ENCODE data around the gene CEP135. TPM values are rescaled to one million over a fixed set of nuclear protein-coding genes. Genes with fewer than 3 reads are reported as not detected.

Gene CEP135
- total RNA-seq, 1 experiment from 2014 or later = 10.9 TPM

DNA sequence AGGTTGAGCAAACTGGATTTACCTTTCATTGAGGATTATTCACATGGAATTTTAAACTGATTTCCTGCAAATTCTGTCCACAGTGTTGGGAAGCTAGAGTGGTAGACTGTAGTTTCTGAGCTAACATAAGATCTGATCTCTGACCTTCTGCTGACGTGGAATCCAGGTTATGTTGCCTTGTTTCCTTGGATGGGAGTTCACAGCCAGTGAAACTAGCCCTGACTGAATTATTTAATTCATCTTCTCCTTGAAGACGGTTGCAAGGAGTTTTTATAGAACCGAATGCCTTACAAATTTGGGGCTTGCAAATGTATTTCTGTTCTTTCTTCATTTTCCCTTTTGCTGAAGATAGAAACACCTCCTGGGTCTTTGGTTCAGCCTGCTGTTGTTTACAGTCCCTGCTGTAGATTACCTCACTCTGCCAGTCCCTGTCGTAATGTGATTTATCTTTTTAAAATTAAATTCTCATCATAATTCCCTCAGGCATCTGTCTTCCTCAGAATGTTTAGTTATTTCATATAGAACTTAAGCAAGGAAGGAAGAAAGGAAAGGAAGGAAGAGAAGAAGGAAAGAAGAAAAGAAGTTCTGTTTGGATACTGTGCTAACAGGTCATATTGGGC, 113.9 kb downstream of the CEP135 start:
- intact Hi-C loops (cut with micrococcal nuclease) = no loop called here
- ChIA-PET POLR2A (no interaction called here), RAD21 (ENCODE audit: low non-redundant PET in 1 of 2, low total read pairs in 2 of 2, uncharacterized antibody in 2 of 2, unreplicated experiment in 2 of 2) (no interaction called here), CTCF (no interaction called here)
- H4K20me1 ChIP-seq (ENCODE audit: insufficient read depth) = no peaks in the 10 kb centered on the region
- H3K36me3 ChIP-seq (ENCODE audit: control insufficient read depth in 1 of 2, insufficient read depth in 2 of 2, low read length in 2 of 2) = no peaks in the 10 kb centered on the region
- no peaks in the 10 kb centered on the region for H3K9me2 ChIP-seq (ENCODE audit: insufficient read depth)
- no peak for TF ChIP-seq FOSL1 (IDR thresholded peaks at IDR 0.05; ENCODE audit: low read depth)
- TF ChIP-seq, protein P1, sequence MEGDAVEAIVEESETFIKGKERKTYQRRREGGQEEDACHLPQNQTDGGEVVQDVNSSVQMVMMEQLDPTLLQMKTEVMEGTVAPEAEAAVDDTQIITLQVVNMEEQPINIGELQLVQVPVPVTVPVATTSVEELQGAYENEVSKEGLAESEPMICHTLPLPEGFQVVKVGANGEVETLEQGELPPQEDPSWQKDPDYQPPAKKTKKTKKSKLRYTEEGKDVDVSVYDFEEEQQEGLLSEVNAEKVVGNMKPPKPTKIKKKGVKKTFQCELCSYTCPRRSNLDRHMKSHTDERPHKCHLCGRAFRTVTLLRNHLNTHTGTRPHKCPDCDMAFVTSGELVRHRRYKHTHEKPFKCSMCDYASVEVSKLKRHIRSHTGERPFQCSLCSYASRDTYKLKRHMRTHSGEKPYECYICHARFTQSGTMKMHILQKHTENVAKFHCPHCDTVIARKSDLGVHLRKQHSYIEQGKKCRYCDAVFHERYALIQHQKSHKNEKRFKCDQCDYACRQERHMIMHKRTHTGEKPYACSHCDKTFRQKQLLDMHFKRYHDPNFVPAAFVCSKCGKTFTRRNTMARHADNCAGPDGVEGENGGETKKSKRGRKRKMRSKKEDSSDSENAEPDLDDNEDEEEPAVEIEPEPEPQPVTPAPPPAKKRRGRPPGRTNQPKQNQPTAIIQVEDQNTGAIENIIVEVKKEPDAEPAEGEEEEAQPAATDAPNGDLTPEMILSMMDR (IDR thresholded peaks at IDR 0.05 in 2 of 3, conservative IDR thresholded peaks at IDR 0.05 in 1 of 3; ENCODE audit: borderline replicate concordance in 1 of 3, insufficient read depth in 1 of 3, low read depth in 2 of 3, low read length in 2 of 3) = no peak
- no peak for TF ChIP-seq CBX3 (IDR thresholded peaks at IDR 0.05; ENCODE audit: low read depth)
- no peak for TF ChIP-seq SP1 (IDR thresholded peaks at IDR 0.05; ENCODE audit: low read depth)
- TF ChIP-seq ATF3 (IDR thresholded peaks at IDR 0.05) = no peak
- TF ChIP-seq POLR2A (IDR thresholded peaks at IDR 0.05; ENCODE audit: borderline replicate concordance, extremely low read depth, insufficient read depth, insufficient read length) = no peak
- no peak for TF ChIP-seq POLR2AphosphoS5 (IDR thresholded peaks at IDR 0.05; ENCODE audit: low read depth, low read length)
- no peak for TF ChIP-seq SRF (IDR thresholded peaks at IDR 0.05; ENCODE audit: low read depth)
- no peak overlapping the region for H3K4me3 ChIP-seq (replicated peaks in 1 of 2; ENCODE audit: low read depth in 1 of 2, low read length in 2 of 2)
- H3K9ac ChIP-seq (ENCODE audit: low read length) = no peak overlapping the region
- ATAC-seq (no peak), DNase-seq (ENCODE audit: low read depth, low spot score) (no peak)
- BruUV-seq (replicated peaks) = no TSS peak
- H3K4me1 ChIP-seq (ENCODE audit: control insufficient read depth in 1 of 2, insufficient read depth in 2 of 2, low read length in 2 of 2) = no peaks in the 10 kb centered on the region
- H3K79me2 ChIP-seq (ENCODE audit: insufficient read depth, low read length) = no peaks in the 10 kb centered on the region
- no peak overlapping the region for H2AFZ ChIP-seq (ENCODE audit: low read depth, low read length, poor library complexity, severe bottlenecking)
- no peak overlapping the region for H3K27ac ChIP-seq (ENCODE audit: low read depth, low read length)
- H3K9me3 ChIP-seq (ENCODE audit: control insufficient read depth in 1 of 2, insufficient read depth in 1 of 2, low read depth in 1 of 2, low read length in 2 of 2) = no peaks in the 10 kb centered on the region
- H3K27me3 ChIP-seq (ENCODE audit: insufficient read depth, low read length) = no peaks in the 10 kb centered on the region
- H3K4me2 ChIP-seq (ENCODE audit: low read length) = no peak overlapping the region

DNA sequence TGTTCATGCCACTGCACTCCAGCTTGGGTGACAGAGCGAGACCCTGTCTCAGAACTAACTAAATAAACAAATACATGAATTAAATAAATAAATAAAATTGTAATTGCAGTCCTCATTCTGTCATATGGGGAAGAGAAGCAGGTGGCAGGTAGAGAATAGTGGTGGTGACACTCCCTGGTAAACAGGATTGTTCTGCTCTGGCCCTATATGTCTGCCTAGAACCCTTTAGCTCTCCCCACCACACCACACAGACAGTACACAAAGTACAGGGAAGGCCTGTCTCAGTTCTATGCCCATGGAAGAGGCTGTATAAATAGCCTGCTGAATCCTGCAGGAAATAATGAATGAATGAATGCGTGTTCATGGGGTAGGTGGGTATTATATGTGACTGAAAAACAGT, 117.7 kb downstream of the CEP135 start:
- H3K9me2 ChIP-seq (ENCODE audit: insufficient read depth) = no peaks in the 10 kb centered on the region
- no peak overlapping the region for H3K4me3 ChIP-seq (replicated peaks in 1 of 2; ENCODE audit: low read depth in 1 of 2, low read length in 2 of 2)
- no peak overlapping the region for H3K9ac ChIP-seq (ENCODE audit: low read length)
- H3K36me3 ChIP-seq (ENCODE audit: control insufficient read depth in 1 of 2, insufficient read depth in 2 of 2, low read length in 2 of 2) = no peaks in the 10 kb centered on the region
- ATAC-seq (no peak), DNase-seq (ENCODE audit: low read depth, low spot score) (no peak)
- H3K27me3 ChIP-seq (ENCODE audit: insufficient read depth, low read length) = no peaks in the 10 kb centered on the region
- TF ChIP-seq SIN3A (IDR thresholded peaks at IDR 0.05; ENCODE audit: low read depth) (no peak), CEBPB (IDR thresholded peaks at IDR 0.05; ENCODE audit: low read depth) (no peak)
- TF ChIP-seq, protein P2, sequence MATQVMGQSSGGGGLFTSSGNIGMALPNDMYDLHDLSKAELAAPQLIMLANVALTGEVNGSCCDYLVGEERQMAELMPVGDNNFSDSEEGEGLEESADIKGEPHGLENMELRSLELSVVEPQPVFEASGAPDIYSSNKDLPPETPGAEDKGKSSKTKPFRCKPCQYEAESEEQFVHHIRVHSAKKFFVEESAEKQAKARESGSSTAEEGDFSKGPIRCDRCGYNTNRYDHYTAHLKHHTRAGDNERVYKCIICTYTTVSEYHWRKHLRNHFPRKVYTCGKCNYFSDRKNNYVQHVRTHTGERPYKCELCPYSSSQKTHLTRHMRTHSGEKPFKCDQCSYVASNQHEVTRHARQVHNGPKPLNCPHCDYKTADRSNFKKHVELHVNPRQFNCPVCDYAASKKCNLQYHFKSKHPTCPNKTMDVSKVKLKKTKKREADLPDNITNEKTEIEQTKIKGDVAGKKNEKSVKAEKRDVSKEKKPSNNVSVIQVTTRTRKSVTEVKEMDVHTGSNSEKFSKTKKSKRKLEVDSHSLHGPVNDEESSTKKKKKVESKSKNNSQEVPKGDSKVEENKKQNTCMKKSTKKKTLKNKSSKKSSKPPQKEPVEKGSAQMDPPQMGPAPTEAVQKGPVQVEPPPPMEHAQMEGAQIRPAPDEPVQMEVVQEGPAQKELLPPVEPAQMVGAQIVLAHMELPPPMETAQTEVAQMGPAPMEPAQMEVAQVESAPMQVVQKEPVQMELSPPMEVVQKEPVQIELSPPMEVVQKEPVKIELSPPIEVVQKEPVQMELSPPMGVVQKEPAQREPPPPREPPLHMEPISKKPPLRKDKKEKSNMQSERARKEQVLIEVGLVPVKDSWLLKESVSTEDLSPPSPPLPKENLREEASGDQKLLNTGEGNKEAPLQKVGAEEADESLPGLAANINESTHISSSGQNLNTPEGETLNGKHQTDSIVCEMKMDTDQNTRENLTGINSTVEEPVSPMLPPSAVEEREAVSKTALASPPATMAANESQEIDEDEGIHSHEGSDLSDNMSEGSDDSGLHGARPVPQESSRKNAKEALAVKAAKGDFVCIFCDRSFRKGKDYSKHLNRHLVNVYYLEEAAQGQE (IDR thresholded peaks at IDR 0.05; ENCODE audit: low read depth) = no peak
- H2AFZ ChIP-seq (ENCODE audit: low read depth, low read length, poor library complexity, severe bottlenecking) = no peak overlapping the region
- H3K4me2 ChIP-seq (ENCODE audit: low read length) = no peak overlapping the region
- intact Hi-C loops (cut with micrococcal nuclease) = no loop called here
- no peaks in the 10 kb centered on the region for H4K20me1 ChIP-seq (ENCODE audit: insufficient read depth)
- BruUV-seq (replicated peaks) = no TSS peak
- POLR2A ChIA-PET = no interaction called here
- CTCF ChIA-PET = no interaction called here
- no peak overlapping the region for H3K27ac ChIP-seq (ENCODE audit: low read depth, low read length)
- RAD21 ChIA-PET (ENCODE audit: low non-redundant PET in 1 of 2, low total read pairs in 2 of 2, uncharacterized antibody in 2 of 2, unreplicated experiment in 2 of 2) = no interaction called here
- no peaks in the 10 kb centered on the region for H3K9me3 ChIP-seq (ENCODE audit: control insufficient read depth in 1 of 2, insufficient read depth in 1 of 2, low read depth in 1 of 2, low read length in 2 of 2)
- H3K4me1 ChIP-seq (ENCODE audit: control insufficient read depth in 1 of 2, insufficient read depth in 2 of 2, low read length in 2 of 2) = no peaks in the 10 kb centered on the region
- H3K79me2 ChIP-seq (ENCODE audit: insufficient read depth, low read length) = peaks cover 6% of the 10 kb centered on the region; the same call in 1 of the 2 replicates
